Natural killer cell (primary cell): Measurements from ENCODE around the gene GPR12. TPM values are rescaled to one million over a fixed set of nuclear protein-coding genes. Genes with fewer than 3 reads are reported as not detected.
A peak's percentile ranks its signal among the peaks of the same experiment; 100 is the strongest.

Source experiments
- ATAC-seq, 3 donors: fragments of 150-1000 bp in 2 of 3; fragments of 200-7000 bp in 1 of 3; cut with Tn5 transposase; 1 replicate in 1 of 3; 2 replicates in 2 of 3; pipeline ENCODE4 v1.10.0; 2021; ENCODE audit warnings: mild to moderate bottlenecking in 2 of 3, moderate library complexity in 2 of 3
- DNase-seq, 2 donors: peaks; one replicate each; pipeline versions ENCODE4 v3.0.0 to v3.0.0-alpha.2; 2013 to 2021; ENCODE audit warnings: mixed read lengths in 1 of 2
- H3K27ac ChIP-seq: one replicate; pipeline ENCODE4 v1.5.1; 2013; ENCODE audit warnings: mild to moderate bottlenecking, low read length
- H3K27me3 ChIP-seq: one replicate; pipeline ENCODE4 v1.6.1; 2013; ENCODE audit warnings: low read length; ENCODE audit not compliant: control insufficient read depth, insufficient read depth
- H3K36me3 ChIP-seq: one replicate; pipeline ENCODE4 v1.6.1; 2013; ENCODE audit warnings: low read length; ENCODE audit not compliant: control insufficient read depth, insufficient read depth
- H3K4me1 ChIP-seq: one replicate; pipeline ENCODE4 v1.6.1; 2013; ENCODE audit warnings: low read length; ENCODE audit not compliant: control insufficient read depth, insufficient read depth
- H3K4me3 ChIP-seq: one replicate; pipeline ENCODE4 v1.5.1; 2013; ENCODE audit warnings: low read length
- H3K9me3 ChIP-seq: one replicate; pipeline ENCODE4 v1.6.1; 2013; ENCODE audit warnings: low read length; ENCODE audit not compliant: control insufficient read depth, insufficient read depth
- H3K27ac Mint-ChIP-seq, 2 donors: one replicate each; pipeline ENCODE4 v1.8.0; 2022; ENCODE audit warnings: mild to moderate bottlenecking in 2 of 2, mixed read lengths in 2 of 2, moderate library complexity in 1 of 2
- H3K27me3 Mint-ChIP-seq, 2 donors: one replicate each; pipeline ENCODE4 v1.8.0; 2022; ENCODE audit warnings: low read depth in 2 of 2, mixed read lengths in 2 of 2
- H3K36me3 Mint-ChIP-seq: one replicate; pipeline ENCODE4 v1.8.0; 2022; ENCODE audit warnings: mixed read lengths
- H3K4me1 Mint-ChIP-seq, 2 donors: one replicate each; pipeline ENCODE4 v1.8.0; 2022; ENCODE audit warnings: mixed read lengths in 2 of 2
- H3K4me3 Mint-ChIP-seq: one replicate; pipeline ENCODE4 v1.8.0; 2022; ENCODE audit warnings: mild to moderate bottlenecking, moderate library complexity, mixed read lengths
- H3K9me3 Mint-ChIP-seq, 2 donors: one replicate each; pipeline ENCODE4 v1.8.0; 2022; ENCODE audit warnings: mixed read lengths in 2 of 2
- CTCF ChIP-seq: fragments of 200-600 bp; IDR thresholded peaks from one replicate; pipeline ENCODE4 v1.8.0; 2022; ENCODE audit warnings: antibody characterized with exemption
- WGBS: methylation state at CpG from one replicate; pipeline ENCODE4 v1.1.7; 2013; ENCODE audit warnings: missing lambda C conversion rate; ENCODE audit not compliant: insufficient coverage; 5-methylcytosine and 5-hydroxymethylcytosine counted together
- intact Hi-C: fragments of 100-400 bp; cut with micrococcal nuclease; formaldehyde crosslinking; loops from one replicate; pipeline ENCODE4 v1.14.2; 2022
- total RNA-seq, 4 donors: library from RNA; stranded (reverse); fragments of 120-200 nt in 1 of 4; gene quantifications; one replicate each; pipeline versions ENCODE4 v1.2.3 to v1.2.4, GENCODE V29; 2013 to 2022

GPR12 gene
- total RNA-seq, 3 donors from 2014 or later (not counting 1 experiment from before 2014, with no cell fraction given), result not detected

GRCh38 chr13:26718872-26719271 lies 41.7 kb downstream of the GPR12 start:
- Mint-ChIP-seq H3K27me3 (no peaks in the 10 kb centered on the region), H3K36me3 (no peaks in the 10 kb centered on the region), H3K27ac (peak overlapping the region in 1 of 2 donors; percentile 46), H3K4me1 (peaks cover 27% of the 10 kb centered on the region in 2 donors), H3K9me3 (no peaks in the 10 kb centered on the region), H3K4me3 (no peak overlapping the region)
- WGBS, result 92% methylated on average over 5 of the region's 5 CpGs
- Histone ChIP-seq H3K36me3 (no peaks in the 10 kb centered on the region), H3K4me1 (peaks cover 19% of the 10 kb centered on the region), H3K4me3 (no peak overlapping the region), H3K27me3 (no peaks in the 10 kb centered on the region), H3K27ac (no peak overlapping the region), H3K9me3 (no peaks in the 10 kb centered on the region)
- ATAC-seq, result no peak
- DNase-seq, result no peak
- no peak for TF ChIP-seq CTCF
- intact Hi-C loops, result no loop called here

- no peaks in the 10 kb centered on the region for H3K36me3 ChIP-seq
These were observed 42.4 kb downstream of the GPR12 start for GRCh38 chr13:26718146-26718545.

GRCh38 chr13:26716984-26717383 lies 43.6 kb downstream of the GPR12 start:
- H3K27ac Mint-ChIP-seq, result no peak overlapping the region
- no peak overlapping the region for H3K4me3 ChIP-seq
- H3K4me1 ChIP-seq, result peaks cover 13% of the 10 kb centered on the region
- no peaks in the 10 kb centered on the region for H3K9me3 Mint-ChIP-seq
- no peak for TF ChIP-seq CTCF
- ATAC-seq (no peak), DNase-seq (no peak)
- H3K27me3 ChIP-seq, result no peaks in the 10 kb centered on the region
- H3K27ac ChIP-seq, result no peak overlapping the region
- intact Hi-C loops, result no loop called here
- no peaks in the 10 kb centered on the region for H3K27me3 Mint-ChIP-seq
- H3K9me3 ChIP-seq, result no peaks in the 10 kb centered on the region
- no peaks in the 10 kb centered on the region for H3K36me3 ChIP-seq
- no peak overlapping the region for H3K4me3 Mint-ChIP-seq
- H3K4me1 Mint-ChIP-seq, result peaks cover 21% of the 10 kb centered on the region in 2 donors
- 98% methylated on average over 3 of the region's 3 CpGs for WGBS
- no peaks in the 10 kb centered on the region for H3K36me3 Mint-ChIP-seq

More at GRCh38 chr13:26718146-26718545, 42.4 kb downstream of the GPR12 start:
- Histone ChIP-seq H3K4me3 (no peak overlapping the region), H3K9me3 (no peaks in the 10 kb centered on the region), H3K4me1 (peaks cover 19% of the 10 kb centered on the region), H3K27me3 (no peaks in the 10 kb centered on the region), H3K27ac (no peak overlapping the region)
- H3K36me3 Mint-ChIP-seq, result no peaks in the 10 kb centered on the region
- H3K9me3 Mint-ChIP-seq, result no peaks in the 10 kb centered on the region
- no peak for ATAC-seq
- 70% methylated on average over 8 of the region's 8 CpGs for WGBS
- H3K4me1 Mint-ChIP-seq, result peaks cover 27% of the 10 kb centered on the region in 2 donors
- H3K4me3 Mint-ChIP-seq, result no peak overlapping the region
- intact Hi-C loops, result no loop called here
- H3K27me3 Mint-ChIP-seq, result no peaks in the 10 kb centered on the region
- TF ChIP-seq CTCF, result no peak
- DNase-seq, result no peak
- peak overlapping the region in 1 of 2 donors; percentile 46 for H3K27ac Mint-ChIP-seq

- H3K27me3 ChIP-seq, result no peaks in the 10 kb centered on the region
- no peaks in the 10 kb centered on the region for H3K36me3 Mint-ChIP-seq
- ATAC-seq (no peak), DNase-seq (no peak)
- H3K27me3 Mint-ChIP-seq, result no peaks in the 10 kb centered on the region
- no peak overlapping the region for H3K4me3 Mint-ChIP-seq
- H3K4me1 Mint-ChIP-seq, result no peaks in the 10 kb centered on the region
- intact Hi-C loops, result no loop called here
- no peak overlapping the region for H3K27ac ChIP-seq
- H3K36me3 ChIP-seq, result no peaks in the 10 kb centered on the region
- no peak for TF ChIP-seq CTCF
- no peaks in the 10 kb centered on the region for H3K9me3 ChIP-seq
- no peaks in the 10 kb centered on the region for H3K9me3 Mint-ChIP-seq
- H3K4me3 ChIP-seq, result no peak overlapping the region
- no peak overlapping the region for H3K27ac Mint-ChIP-seq
- H3K4me1 ChIP-seq, result no peaks in the 10 kb centered on the region
- WGBS, result 95% methylated on average over 1 of the region's 1 CpG
These were observed 47.2 kb downstream of the GPR12 start for GRCh38 chr13:26713341-26713740.
